Dendritic cell treated with granulocyte-macrophage colony-stimulating factor and Interleukin-4, amounts not matched to agents 40 ng/mL and 50 ng/mL, for 4 days (primary cell): ENCODE measurements around the gene BTRC.

ENCODE experiments used
- H3K27ac Mint-ChIP-seq: one replicate; pipeline ENCODE4 v1.8.0; 2022; ENCODE audit warnings: mild to moderate bottlenecking, mixed read lengths
- H3K27me3 Mint-ChIP-seq: one replicate; pipeline ENCODE4 v1.8.0; 2022; ENCODE audit warnings: mild to moderate bottlenecking, mixed read lengths
- H3K36me3 Mint-ChIP-seq: one replicate; pipeline ENCODE4 v1.8.0; 2022; ENCODE audit warnings: low read depth, mixed read lengths
- H3K4me1 Mint-ChIP-seq: one replicate; pipeline ENCODE4 v1.8.0; 2022; ENCODE audit warnings: low read depth, mixed read lengths
- H3K4me3 Mint-ChIP-seq: one replicate; pipeline ENCODE4 v1.8.0; 2022; ENCODE audit warnings: mild to moderate bottlenecking, moderate library complexity, mixed read lengths
- H3K9me3 Mint-ChIP-seq: one replicate; pipeline ENCODE4 v1.8.0; 2022; ENCODE audit warnings: mixed read lengths
- intact Hi-C: fragments of 100-400 bp; cut with micrococcal nuclease; formaldehyde crosslinking; loops from one replicate; pipeline ENCODE4 v1.15.0; 2022

Gene BTRC

DNA sequence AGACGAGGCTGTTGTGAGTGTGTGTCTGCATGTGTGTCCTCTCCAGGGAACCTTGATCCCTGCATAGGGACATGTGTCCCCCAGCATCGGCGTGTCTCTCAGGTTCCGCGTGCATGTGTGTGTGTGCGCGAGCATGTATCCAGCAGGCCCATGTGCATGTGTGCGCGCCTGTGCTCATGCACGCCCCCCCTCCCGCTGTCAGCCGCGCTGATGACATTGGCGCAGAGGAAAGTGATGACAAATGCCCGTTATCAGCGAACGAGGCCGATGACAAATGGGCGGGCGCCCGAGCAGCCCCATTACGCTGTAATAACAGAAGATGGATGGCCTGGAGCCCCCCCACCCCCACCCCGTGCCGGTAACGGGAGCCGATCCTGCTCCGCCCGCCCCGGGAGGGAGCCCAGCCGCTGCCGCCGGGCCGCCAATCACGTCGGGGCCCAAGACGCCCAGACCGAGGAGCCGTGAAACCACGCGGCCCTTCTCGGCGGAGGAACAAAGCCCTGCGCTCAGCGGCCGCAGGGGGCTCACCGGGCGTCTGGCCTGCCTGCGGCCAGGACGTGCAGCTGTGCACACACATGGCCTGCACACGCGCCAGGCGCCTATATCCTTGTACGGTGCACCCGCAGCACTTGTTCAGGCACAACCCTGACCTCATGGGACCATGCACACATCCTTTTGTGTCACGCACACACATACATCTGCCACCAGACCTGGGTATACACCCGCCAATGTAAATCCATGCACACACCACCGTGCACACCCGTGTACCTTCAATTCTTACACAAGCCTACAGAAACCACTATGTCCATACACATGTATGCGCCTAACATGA, 212.6 kb downstream of the BTRC start:
- Mint-ChIP-seq H3K4me3 (no peak overlapping the region), H3K4me1 (peaks cover 25% of the 10 kb centered on the region), H3K27ac (no peak overlapping the region), H3K9me3 (no peaks in the 10 kb centered on the region), H3K36me3 (no peaks in the 10 kb centered on the region), H3K27me3 (peaks cover 69% of the 10 kb centered on the region)
- intact Hi-C loops = no loop called here

DNA sequence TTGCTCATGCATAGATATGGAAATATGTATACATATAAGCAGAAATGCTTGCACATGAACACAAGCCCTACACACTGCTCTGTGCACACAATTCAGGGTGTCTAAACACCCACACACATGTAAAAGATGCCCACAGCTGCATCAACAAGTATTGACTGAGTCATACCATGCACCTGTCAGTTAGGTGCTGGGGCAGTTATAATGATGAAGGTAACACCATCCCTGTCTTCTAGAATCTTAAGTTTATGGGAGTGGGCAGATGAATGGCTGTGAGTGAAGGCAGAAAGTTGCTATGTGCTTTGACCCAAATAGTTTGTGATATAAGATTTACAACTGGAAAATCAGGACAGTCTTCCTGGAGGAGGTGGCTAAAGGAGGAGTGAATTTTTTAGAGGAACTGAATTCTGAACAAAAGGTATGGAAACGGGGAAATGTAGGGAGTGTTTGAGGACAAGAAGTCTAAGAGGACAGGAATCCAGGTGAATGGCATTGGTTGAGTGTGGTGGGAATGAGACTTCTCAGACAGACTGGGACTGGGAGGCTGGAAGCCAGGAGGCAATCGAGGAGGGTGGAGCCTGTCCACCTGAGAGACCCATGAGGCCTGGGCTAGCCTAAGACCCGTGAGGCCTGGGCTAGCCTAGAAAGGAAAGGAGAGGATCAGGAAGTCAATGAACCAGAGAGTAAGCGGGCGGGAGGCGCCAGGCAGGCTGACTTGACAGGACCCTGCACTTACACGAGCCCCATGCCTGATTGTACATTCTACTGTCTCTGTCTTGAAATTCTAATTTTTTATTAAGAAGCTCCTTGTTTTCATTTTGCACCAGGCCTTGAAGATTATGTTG, 213.4 kb downstream of the BTRC start:
- Mint-ChIP-seq H3K27ac (no peak overlapping the region), H3K9me3 (no peaks in the 10 kb centered on the region), H3K36me3 (no peaks in the 10 kb centered on the region), H3K27me3 (peaks cover 67% of the 10 kb centered on the region), H3K4me3 (no peak overlapping the region), H3K4me1 (peaks cover 25% of the 10 kb centered on the region)
- intact Hi-C loops = no loop called here

DNA sequence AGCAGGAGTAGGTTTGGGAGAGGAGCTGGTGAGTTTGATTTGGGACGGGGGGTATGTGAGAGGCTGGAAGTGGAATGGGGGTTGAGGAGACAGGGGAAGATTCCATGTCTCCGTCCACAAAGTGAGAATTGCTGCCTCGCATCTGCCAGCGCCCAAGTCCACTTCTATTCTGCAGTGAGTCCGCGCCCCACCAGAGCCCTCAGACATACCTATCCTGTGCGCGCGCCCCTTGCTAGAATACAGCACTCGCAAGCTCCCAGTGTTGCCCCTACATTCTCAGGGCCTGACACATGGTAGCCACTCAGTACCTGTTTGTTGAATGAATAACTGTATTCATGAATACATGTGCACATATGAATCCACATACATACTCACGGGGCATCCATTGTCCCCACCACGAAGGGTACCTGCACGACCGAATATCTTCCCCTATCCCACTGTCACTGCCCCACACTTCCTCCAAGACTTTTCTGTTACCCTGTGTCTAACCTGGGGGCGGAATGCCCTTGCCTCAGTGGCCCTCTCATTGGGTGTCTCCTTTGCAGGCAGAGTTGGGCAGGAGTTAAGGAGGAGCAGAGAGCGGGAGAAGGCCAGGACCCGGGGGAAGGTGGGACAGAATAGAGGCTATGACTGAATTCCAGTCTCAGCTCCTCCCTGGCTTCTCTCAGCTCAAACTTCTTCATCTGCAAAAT, 214.2 kb downstream of the BTRC start:
- Mint-ChIP-seq H3K27me3 (peaks cover 63% of the 10 kb centered on the region), H3K4me3 (no peak overlapping the region), H3K36me3 (no peaks in the 10 kb centered on the region), H3K4me1 (peaks cover 25% of the 10 kb centered on the region), H3K9me3 (peaks cover 6% of the 10 kb centered on the region), H3K27ac (no peak overlapping the region)
- intact Hi-C loops = no loop called here

DNA sequence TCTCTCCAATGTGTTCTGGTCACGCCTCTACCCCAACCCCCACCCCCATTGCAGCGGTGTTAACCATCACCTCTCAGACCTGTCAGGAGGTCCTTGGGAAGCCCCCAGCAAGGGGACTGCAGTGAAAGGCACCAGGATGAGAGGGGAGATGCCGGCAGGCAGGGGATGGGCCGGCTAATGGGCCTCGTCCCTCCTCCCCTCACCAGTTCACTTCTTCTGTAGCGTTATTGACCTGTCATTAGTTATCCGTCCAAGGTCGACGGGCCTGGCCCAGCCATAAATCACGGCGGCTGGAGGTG, 215.3 kb downstream of the BTRC start:
- peaks cover 57% of the 10 kb centered on the region for H3K27me3 Mint-ChIP-seq
- intact Hi-C loops = no loop called here

GRCh38 chr10:101569622-101570427, 215.9 kb downstream of the BTRC start:
- Mint-ChIP-seq H3K27ac (peak overlapping the region; percentile 69), H3K27me3 (peaks cover 52% of the 10 kb centered on the region), H3K4me1 (peaks cover 25% of the 10 kb centered on the region), H3K9me3 (peaks cover 6% of the 10 kb centered on the region), H3K4me3 (peak overlapping the region; percentile 77), H3K36me3 (peaks cover 4% of the 10 kb centered on the region)
- intact Hi-C loops = loop anchor here (1.0 to 2.0 kb wide), 2 partner anchors 298 to 357 kb away; no protein-coding TSS in a partner anchor

More for the DNA sequence above, 215.3 kb downstream of the BTRC start:
- H3K27ac Mint-ChIP-seq = no peak overlapping the region
- peaks cover 6% of the 10 kb centered on the region for H3K9me3 Mint-ChIP-seq
- H3K4me1 Mint-ChIP-seq = peaks cover 25% of the 10 kb centered on the region
- H3K36me3 Mint-ChIP-seq = peaks cover 2% of the 10 kb centered on the region
- peak overlapping the region; percentile 77 for H3K4me3 Mint-ChIP-seq

GRCh38 chr10:101570428-101571270, 216.7 kb downstream of the BTRC start:
- intact Hi-C loops = loop anchor here (1.0 to 2.0 kb wide), 2 partner anchors 298 to 358 kb away; no protein-coding TSS in a partner anchor
- peaks cover 25% of the 10 kb centered on the region for H3K4me1 Mint-ChIP-seq
- H3K27ac Mint-ChIP-seq = peak overlapping the region; percentile 69
- peak overlapping the region; percentile 77 for H3K4me3 Mint-ChIP-seq
- H3K27me3 Mint-ChIP-seq = peaks cover 44% of the 10 kb centered on the region
- H3K36me3 Mint-ChIP-seq = peaks cover 4% of the 10 kb centered on the region
- H3K9me3 Mint-ChIP-seq = peaks cover 6% of the 10 kb centered on the region

- Mint-ChIP-seq H3K4me3 (no peak overlapping the region), H3K4me1 (peaks cover 21% of the 10 kb centered on the region), H3K36me3 (peaks cover 4% of the 10 kb centered on the region), H3K9me3 (peaks cover 6% of the 10 kb centered on the region), H3K27ac (peak overlapping the region; percentile 69), H3K27me3 (peaks cover 36% of the 10 kb centered on the region)
- intact Hi-C loops = loop anchor here (2.0 kb wide), 1 partner anchor 359 kb away; no protein-coding TSS in a partner anchor
These were observed 217.4 kb downstream of the BTRC start for GRCh38 chr10:101571271-101571925.

GRCh38 chr10:101572126-101572525, 218.2 kb downstream of the BTRC start:
- Mint-ChIP-seq H3K27me3 (peaks cover 30% of the 10 kb centered on the region), H3K36me3 (peaks cover 8% of the 10 kb centered on the region), H3K9me3 (peaks cover 6% of the 10 kb centered on the region), H3K4me1 (peaks cover 20% of the 10 kb centered on the region), H3K4me3 (no peak overlapping the region), H3K27ac (no peak overlapping the region)
- intact Hi-C loops = no loop called here

- H3K9me3 Mint-ChIP-seq = peaks cover 6% of the 10 kb centered on the region
- H3K27me3 Mint-ChIP-seq = peaks cover 24% of the 10 kb centered on the region
- no peak overlapping the region for H3K4me3 Mint-ChIP-seq
- peaks cover 20% of the 10 kb centered on the region for H3K4me1 Mint-ChIP-seq
- peaks cover 15% of the 10 kb centered on the region for H3K36me3 Mint-ChIP-seq
- intact Hi-C loops = no loop called here
- no peak overlapping the region for H3K27ac Mint-ChIP-seq
These were observed 218.8 kb downstream of the BTRC start for GRCh38 chr10:101572785-101573184.

GRCh38 chr10:101573885-101574753, 220.2 kb downstream of the BTRC start:
- H3K9me3 Mint-ChIP-seq = peaks cover 6% of the 10 kb centered on the region
- H3K36me3 Mint-ChIP-seq = peaks cover 28% of the 10 kb centered on the region
- no peak overlapping the region for H3K27ac Mint-ChIP-seq
- H3K4me1 Mint-ChIP-seq = peaks cover 20% of the 10 kb centered on the region
- intact Hi-C loops = no loop called here
- peaks cover 10% of the 10 kb centered on the region for H3K27me3 Mint-ChIP-seq
- no peak overlapping the region for H3K4me3 Mint-ChIP-seq

DNA sequence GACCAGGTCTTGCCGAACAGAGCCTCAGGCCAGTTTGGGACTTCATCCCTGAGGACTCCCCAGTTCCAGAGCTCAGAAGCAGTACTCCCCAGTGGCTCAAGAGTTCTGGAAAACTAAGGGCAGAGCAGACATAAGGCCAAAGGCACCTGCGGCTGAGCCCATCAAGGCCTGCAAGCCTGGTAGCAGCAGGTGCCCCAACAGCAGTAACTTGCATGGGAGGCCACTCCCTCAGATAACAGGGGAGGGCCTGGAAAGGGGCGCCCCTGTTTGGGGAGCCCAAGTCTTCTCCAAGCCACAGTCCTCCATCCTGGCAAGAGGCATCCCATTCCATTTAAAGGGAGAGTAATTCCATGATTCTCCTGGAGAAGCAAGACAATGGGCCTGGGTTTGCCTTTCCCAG, 221.1 kb downstream of the BTRC start:
- intact Hi-C loops = no loop called here
- Mint-ChIP-seq H3K9me3 (peaks cover 6% of the 10 kb centered on the region), H3K4me3 (no peak overlapping the region), H3K36me3 (peaks cover 38% of the 10 kb centered on the region), H3K4me1 (peaks cover 11% of the 10 kb centered on the region), H3K27ac (no peak overlapping the region), H3K27me3 (peaks cover under 1% of the 10 kb centered on the region)
